ENCODE results near the gene GAREM2.

GAREM2 gene

DNA sequence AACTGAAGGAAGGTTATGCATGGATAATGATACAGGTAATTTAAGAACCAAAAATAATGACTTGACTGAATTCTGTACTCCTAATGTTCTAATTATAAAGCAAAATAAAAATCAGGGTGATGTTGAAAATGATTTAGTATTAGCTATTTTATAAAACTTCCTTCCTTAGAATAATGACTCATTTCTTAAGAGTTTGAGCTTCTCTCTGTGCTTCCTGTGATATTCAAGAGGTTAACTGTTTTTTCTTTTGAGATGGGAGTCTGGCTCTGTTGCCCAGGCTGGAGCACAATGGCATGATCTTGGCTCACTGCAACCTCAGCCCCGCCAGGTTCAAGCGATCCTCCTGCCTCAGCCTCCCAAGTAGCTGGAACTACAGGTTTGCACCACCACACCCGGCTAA is 56.7 kb downstream of the GAREM2 start:
- no peak for TF ChIP-seq CTCF (conservative IDR thresholded peaks at IDR 0.05; ENCODE audit: low read depth, low read length)
- no peaks in the 10 kb centered on the region for H4K20me1 ChIP-seq (ENCODE audit: insufficient read depth)
- H3K27me3 ChIP-seq (ENCODE audit: insufficient read depth, low read depth), result no peaks in the 10 kb centered on the region
- no peak overlapping the region for H2AFZ ChIP-seq (ENCODE audit: low read depth)
- H3K4me2 ChIP-seq, result no peak overlapping the region
- no peak overlapping the region for H3K9ac ChIP-seq
- no peaks in the 10 kb centered on the region for H3K4me1 ChIP-seq (ENCODE audit: low read depth, poor library complexity, severe bottlenecking)
- no peak overlapping the region for H3K4me3 ChIP-seq (IDR thresholded peaks at IDR 0.05; ENCODE audit: insufficient read depth, low read depth, low read length)
- peaks cover 8% of the 10 kb centered on the region; the same call in 1 of the 2 replicates for H3K36me3 ChIP-seq (ENCODE audit: insufficient read depth)
- no peaks in the 10 kb centered on the region for H3K79me2 ChIP-seq (ENCODE audit: insufficient read depth, low read depth)
- H3K27ac ChIP-seq, result no peak overlapping the region

GRCh38 chr2:26230806-26231205 is 57.9 kb downstream of the GAREM2 start:
- Histone ChIP-seq H3K4me1 (ENCODE audit: low read depth, poor library complexity, severe bottlenecking) (no peaks in the 10 kb centered on the region), H3K36me3 (ENCODE audit: insufficient read depth) (peaks cover 8% of the 10 kb centered on the region; the same call in 1 of the 2 replicates), H3K4me2 (no peak overlapping the region), H3K9ac (no peak overlapping the region), H3K27me3 (ENCODE audit: insufficient read depth, low read depth) (no peaks in the 10 kb centered on the region), H3K4me3 (IDR thresholded peaks at IDR 0.05; ENCODE audit: insufficient read depth, low read depth, low read length) (no peak overlapping the region), H3K27ac (no peak overlapping the region), H3K79me2 (ENCODE audit: insufficient read depth, low read depth) (no peaks in the 10 kb centered on the region), H4K20me1 (ENCODE audit: insufficient read depth) (no peaks in the 10 kb centered on the region), H2AFZ (ENCODE audit: low read depth) (no peak overlapping the region)
- TF ChIP-seq CTCF (conservative IDR thresholded peaks at IDR 0.05; ENCODE audit: low read depth, low read length), result no peak

- H3K4me1 ChIP-seq (ENCODE audit: low read depth, poor library complexity, severe bottlenecking), result peaks cover 2% of the 10 kb centered on the region
- H3K4me3 ChIP-seq (IDR thresholded peaks at IDR 0.05; ENCODE audit: insufficient read depth, low read depth, low read length), result no peak overlapping the region
- H3K79me2 ChIP-seq (ENCODE audit: insufficient read depth, low read depth), result peaks cover 8% of the 10 kb centered on the region; the same call in 1 of the 2 replicates
- H3K27me3 ChIP-seq (ENCODE audit: insufficient read depth, low read depth), result no peaks in the 10 kb centered on the region
- no peak overlapping the region for H3K27ac ChIP-seq
- H3K36me3 ChIP-seq (ENCODE audit: insufficient read depth), result peaks cover 16% of the 10 kb centered on the region; the same call in 1 of the 2 replicates
- H2AFZ ChIP-seq (ENCODE audit: low read depth), result no peak overlapping the region
- no peak overlapping the region for H3K4me2 ChIP-seq
- no peaks in the 10 kb centered on the region for H4K20me1 ChIP-seq (ENCODE audit: insufficient read depth)
- TF ChIP-seq CTCF (conservative IDR thresholded peaks at IDR 0.05; ENCODE audit: low read depth, low read length), result no peak
- H3K9ac ChIP-seq, result no peak overlapping the region
These were observed 62.2 kb downstream of the GAREM2 start for GRCh38 chr2:26235089-26235488.

- no peak for TF ChIP-seq CTCF (conservative IDR thresholded peaks at IDR 0.05; ENCODE audit: low read depth, low read length)
- peaks cover 13% of the 10 kb centered on the region; the same call in 1 of the 2 replicates for H3K36me3 ChIP-seq (ENCODE audit: insufficient read depth)
- H3K79me2 ChIP-seq (ENCODE audit: insufficient read depth, low read depth), result peaks cover 36% of the 10 kb centered on the region
- no peaks in the 10 kb centered on the region for H4K20me1 ChIP-seq (ENCODE audit: insufficient read depth)
- H3K27ac ChIP-seq, result no peak overlapping the region
- H3K9ac ChIP-seq, result no peak overlapping the region
- H3K27me3 ChIP-seq (ENCODE audit: insufficient read depth, low read depth), result no peaks in the 10 kb centered on the region
- H3K4me1 ChIP-seq (ENCODE audit: low read depth, poor library complexity, severe bottlenecking), result peaks cover 26% of the 10 kb centered on the region
- no peak overlapping the region for H2AFZ ChIP-seq (ENCODE audit: low read depth)
- no peak overlapping the region for H3K4me2 ChIP-seq
- H3K4me3 ChIP-seq (IDR thresholded peaks at IDR 0.05; ENCODE audit: insufficient read depth, low read depth, low read length), result no peak overlapping the region
These were observed 65.0 kb downstream of the GAREM2 start for GRCh38 chr2:26237868-26238267.

Measured in KMS-11 (cell line).